Fibroblast of lung (primary cell): Measurements from ENCODE around the gene CADPS. TPM values are rescaled to one million over a fixed set of nuclear protein-coding genes. Genes with fewer than 3 reads are reported as not detected.

Experiments used
- DNase-seq, 2 donors: peaks; one replicate each; pipeline versions ENCODE4 v3.0.0 to v3.0.0-alpha.2; 2010; ENCODE audit warnings: low read depth in 2 of 2
- H2AFZ ChIP-seq: 2 replicates; pipeline ENCODE4 v1.5.1; 2012; ENCODE audit warnings: low read length, control low read depth, inconsistent platforms
- H3K27ac ChIP-seq: 2 replicates; pipeline ENCODE4 v1.5.1; 2011; ENCODE audit warnings: low read length, control low read depth; ENCODE audit not compliant: insufficient read depth
- H3K27me3 ChIP-seq: 2 replicates; pipeline ENCODE4 v1.5.1; 2011; ENCODE audit warnings: mild to moderate bottlenecking, low read length; ENCODE audit not compliant: control insufficient read depth, insufficient read depth
- H3K36me3 ChIP-seq: 2 replicates; pipeline ENCODE4 v1.5.1; 2011; ENCODE audit warnings: low read length; ENCODE audit not compliant: control insufficient read depth, insufficient read depth
- H3K4me1 ChIP-seq: 2 replicates; pipeline ENCODE4 v1.5.1; 2011; ENCODE audit warnings: low read length; ENCODE audit not compliant: control insufficient read depth, insufficient read depth; ENCODE audit errors: extremely low read depth
- H3K4me2 ChIP-seq: 2 replicates; pipeline ENCODE4 v1.5.1; 2011; ENCODE audit warnings: low read length, control low read depth; ENCODE audit not compliant: insufficient read depth; ENCODE audit errors: extremely low read depth
- H3K4me3 ChIP-seq, 4 experiments: fragments of 200-600 bp in 1 of 4; sonication (generic) in 1 of 4; replicated peaks in 1 of 4; 2 replicates each; pipeline ENCODE4 v1.5.1; 2011 to 2016; ENCODE audit warnings: low read length in 4 of 4, low read depth in 3 of 4, mild to moderate bottlenecking in 3 of 4, control low read depth in 2 of 4, inconsistent platforms in 1 of 4, mixed read lengths in 1 of 4; ENCODE audit not compliant: insufficient read depth in 1 of 4; ENCODE audit errors: control extremely low read depth in 1 of 4
- H3K79me2 ChIP-seq: 2 replicates; pipeline ENCODE4 v1.5.1; 2012; ENCODE audit warnings: mild to moderate bottlenecking, low read length, inconsistent platforms; ENCODE audit not compliant: control insufficient read depth, insufficient read depth
- H3K9ac ChIP-seq: 2 replicates; pipeline ENCODE4 v1.5.1; 2011; ENCODE audit warnings: mild to moderate bottlenecking, low read length, control low read depth; ENCODE audit not compliant: insufficient read depth
- H3K9me3 ChIP-seq: 2 replicates; pipeline ENCODE4 v1.5.1; 2012; ENCODE audit warnings: low read depth, low read length; ENCODE audit not compliant: control insufficient read depth, insufficient read depth
- H4K20me1 ChIP-seq: 2 replicates; pipeline ENCODE4 v1.5.1; 2011; ENCODE audit warnings: low read length; ENCODE audit not compliant: control insufficient read depth, insufficient read depth; ENCODE audit errors: extremely low read depth
- EZH2 ChIP-seq: IDR thresholded peaks from 2 replicates; pipeline ENCODE4 v1.5.1; 2012; ENCODE audit warnings: low read length, control low read depth, mild to moderate bottlenecking; ENCODE audit errors: missing control alignments
- polyA plus RNA-seq, 2 donors: library from polyadenylated mRNA; depleted of rRNA in 1 of 2; stranded (reverse) in 1 of 2; unstranded in 1 of 2; fragments of >200 nt; gene quantifications; 2 replicates each; pipeline ENCODE4 v1.2.1, GENCODE V29; 2011 to 2012; ENCODE audit warnings: missing spikeins in 1 of 2
- total RNA-seq: library from RNA; depleted of rRNA; stranded (reverse); fragments of >200 nt; gene quantifications from 2 replicates; pipeline ENCODE4 v1.2.1, GENCODE V29; 2014
- TF ChIP-seq, protein P1 (sequence below), 2 donors: IDR thresholded peaks in 1 of 2; conservative IDR thresholded peaks in 1 of 2; 1 replicate in 1 of 2; 2 replicates in 1 of 2; pipeline ENCODE4 v1.5.1; 2011 to 2012; ENCODE audit warnings: low read length in 2 of 2, control low read depth in 1 of 2, inconsistent platforms in 1 of 2, low read depth in 1 of 2, mild to moderate bottlenecking in 1 of 2

The CADPS gene
- total and polyA plus RNA-seq, 2 donors (not counting 1 experiment from before 2014, with no cell fraction given), result 2.3 to 63.1 TPM

GRCh38 chr3:62676689-62677271 is 198.4 kb downstream of the CADPS start:
- Histone ChIP-seq H3K4me3 (no peak overlapping the region), H3K9ac (no peak overlapping the region), H2AFZ (no peak overlapping the region), H3K79me2 (no peaks in the 10 kb centered on the region), H3K4me1 (no peaks in the 10 kb centered on the region), H4K20me1 (no peaks in the 10 kb centered on the region), H3K27me3 (no peaks in the 10 kb centered on the region), H3K27ac (no peak overlapping the region), H3K36me3 (no peaks in the 10 kb centered on the region), H3K4me2 (no peak overlapping the region), H3K9me3 (no peaks in the 10 kb centered on the region)
- no peak for DNase-seq
- TF ChIP-seq, protein P1, sequence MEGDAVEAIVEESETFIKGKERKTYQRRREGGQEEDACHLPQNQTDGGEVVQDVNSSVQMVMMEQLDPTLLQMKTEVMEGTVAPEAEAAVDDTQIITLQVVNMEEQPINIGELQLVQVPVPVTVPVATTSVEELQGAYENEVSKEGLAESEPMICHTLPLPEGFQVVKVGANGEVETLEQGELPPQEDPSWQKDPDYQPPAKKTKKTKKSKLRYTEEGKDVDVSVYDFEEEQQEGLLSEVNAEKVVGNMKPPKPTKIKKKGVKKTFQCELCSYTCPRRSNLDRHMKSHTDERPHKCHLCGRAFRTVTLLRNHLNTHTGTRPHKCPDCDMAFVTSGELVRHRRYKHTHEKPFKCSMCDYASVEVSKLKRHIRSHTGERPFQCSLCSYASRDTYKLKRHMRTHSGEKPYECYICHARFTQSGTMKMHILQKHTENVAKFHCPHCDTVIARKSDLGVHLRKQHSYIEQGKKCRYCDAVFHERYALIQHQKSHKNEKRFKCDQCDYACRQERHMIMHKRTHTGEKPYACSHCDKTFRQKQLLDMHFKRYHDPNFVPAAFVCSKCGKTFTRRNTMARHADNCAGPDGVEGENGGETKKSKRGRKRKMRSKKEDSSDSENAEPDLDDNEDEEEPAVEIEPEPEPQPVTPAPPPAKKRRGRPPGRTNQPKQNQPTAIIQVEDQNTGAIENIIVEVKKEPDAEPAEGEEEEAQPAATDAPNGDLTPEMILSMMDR (conservative IDR thresholded peaks at IDR 0.05 in 1 of 2, IDR thresholded peaks at IDR 0.05 in 1 of 2; ENCODE audit: low read depth in 1 of 2, low read length in 2 of 2), result no peak
- TF ChIP-seq EZH2, result no peak

DNA sequence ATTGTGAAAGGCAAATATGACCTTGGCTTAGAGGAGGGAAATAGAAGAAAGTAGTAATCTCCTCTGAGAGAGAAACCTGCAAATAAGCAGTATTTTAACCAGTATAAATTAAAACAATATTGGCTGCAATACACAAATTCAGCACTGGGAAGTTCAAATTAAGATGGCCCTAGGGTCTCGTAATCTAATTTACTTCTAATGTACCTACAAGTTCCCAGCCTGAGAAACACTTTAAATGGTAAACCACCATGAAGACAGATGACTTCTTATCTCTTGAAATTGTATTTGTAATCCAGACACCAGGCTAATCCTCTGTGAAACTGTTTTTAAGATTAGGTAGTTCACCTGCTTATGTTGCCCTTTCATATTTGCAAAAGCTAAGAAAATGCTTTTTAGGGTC is 199.7 kb downstream of the CADPS start:
- Histone ChIP-seq H3K4me3 (no peak overlapping the region), H3K4me1 (no peaks in the 10 kb centered on the region), H3K27ac (no peak overlapping the region), H4K20me1 (no peaks in the 10 kb centered on the region), H3K79me2 (no peaks in the 10 kb centered on the region), H3K4me2 (no peak overlapping the region), H3K27me3 (no peaks in the 10 kb centered on the region), H2AFZ (no peak overlapping the region), H3K9ac (no peak overlapping the region), H3K9me3 (no peaks in the 10 kb centered on the region), H3K36me3 (no peaks in the 10 kb centered on the region)
- no peak for DNase-seq
- TF ChIP-seq, protein P1 (conservative IDR thresholded peaks at IDR 0.05 in 1 of 2, IDR thresholded peaks at IDR 0.05 in 1 of 2; ENCODE audit: low read depth in 1 of 2, low read length in 2 of 2), result no peak
- TF ChIP-seq EZH2, result no peak

GRCh38 chr3:62672988-62673313 is 202.3 kb downstream of the CADPS start:
- Histone ChIP-seq H3K27me3 (no peaks in the 10 kb centered on the region), H4K20me1 (no peaks in the 10 kb centered on the region), H3K9me3 (no peaks in the 10 kb centered on the region), H3K79me2 (no peaks in the 10 kb centered on the region), H3K4me2 (no peak overlapping the region), H3K36me3 (no peaks in the 10 kb centered on the region), H3K4me1 (no peaks in the 10 kb centered on the region), H3K4me3 (no peak overlapping the region), H2AFZ (no peak overlapping the region), H3K9ac (no peak overlapping the region), H3K27ac (no peak overlapping the region)
- TF ChIP-seq, protein P1 (conservative IDR thresholded peaks at IDR 0.05 in 1 of 2, IDR thresholded peaks at IDR 0.05 in 1 of 2; ENCODE audit: low read depth in 1 of 2, low read length in 2 of 2), result no peak
- TF ChIP-seq EZH2, result no peak
- DNase-seq, result no peak
